ENCODE results near the gene GOLT1A.

GOLT1A gene

GRCh38 chr1:204217648-204218000, 3.8 kb upstream of the GOLT1A start:
- TF ChIP-seq GATA1 (IDR thresholded peaks at IDR 0.05; ENCODE audit: low read depth, low read length) = no peak
- TF ChIP-seq POLR2A (IDR thresholded peaks at IDR 0.05; ENCODE audit: low read length) = no peak
- DNase-seq = no peak

GRCh38 chr1:204216880-204217647, 3.3 kb upstream of the GOLT1A start:
- no peak for DNase-seq
- TF ChIP-seq POLR2A (IDR thresholded peaks at IDR 0.05; ENCODE audit: low read length) = no peak

- DNase-seq = no peak
- no peak for TF ChIP-seq POLR2A (IDR thresholded peaks at IDR 0.05; ENCODE audit: low read length)
- TF ChIP-seq GATA1 (IDR thresholded peaks at IDR 0.05; ENCODE audit: low read depth, low read length) = no peak
Observed at GRCh38 chr1:204216236-204216635, 2.4 kb upstream of the GOLT1A start.

- no peak for TF ChIP-seq GATA1 (IDR thresholded peaks at IDR 0.05; ENCODE audit: low read depth, low read length)
- TF ChIP-seq POLR2A (IDR thresholded peaks at IDR 0.05; ENCODE audit: low read length) = no peak
- DNase-seq = no peak
Observed at GRCh38 chr1:204212715-204213114, 1.1 kb downstream of the GOLT1A start.

GRCh38 chr1:204211046-204211445, 2.7 kb downstream of the GOLT1A start:
- DNase-seq = no peak
- TF ChIP-seq GATA1 (IDR thresholded peaks at IDR 0.05; ENCODE audit: low read depth, low read length) (no peak), POLR2A (IDR thresholded peaks at IDR 0.05; ENCODE audit: low read length) (no peak)

GRCh38 chr1:204207136-204207616, 6.6 kb downstream of the GOLT1A start:
- TF ChIP-seq POLR2A (IDR thresholded peaks at IDR 0.05; ENCODE audit: low read length) (no peak), GATA1 (IDR thresholded peaks at IDR 0.05; ENCODE audit: low read depth, low read length) (no peak)
- peak; percentile 26 to 61 for DNase-seq

- TF ChIP-seq POLR2A (IDR thresholded peaks at IDR 0.05; ENCODE audit: low read length) = no peak
- TF ChIP-seq GATA1 (IDR thresholded peaks at IDR 0.05; ENCODE audit: low read depth, low read length) = no peak
- no peak for DNase-seq
Observed at GRCh38 chr1:204206121-204206520, 7.7 kb downstream of the GOLT1A start.

GRCh38 chr1:204205486-204205885, 8.3 kb downstream of the GOLT1A start:
- TF ChIP-seq GATA1 (IDR thresholded peaks at IDR 0.05; ENCODE audit: low read depth, low read length) (no peak), POLR2A (IDR thresholded peaks at IDR 0.05; ENCODE audit: low read length) (no peak)
- no peak for DNase-seq

- TF ChIP-seq GATA1 (IDR thresholded peaks at IDR 0.05; ENCODE audit: low read depth, low read length) (no peak), POLR2A (IDR thresholded peaks at IDR 0.05; ENCODE audit: low read length) (no peak)
- no peak for DNase-seq
Observed at GRCh38 chr1:204204944-204205343, 8.8 kb downstream of the GOLT1A start.

GRCh38 chr1:204203206-204203767, 10.5 kb downstream of the GOLT1A start:
- DNase-seq = no peak
- TF ChIP-seq GATA1 (IDR thresholded peaks at IDR 0.05; ENCODE audit: low read depth, low read length) (no peak), POLR2A (IDR thresholded peaks at IDR 0.05; ENCODE audit: low read length) (no peak)

- DNase-seq = no peak
- TF ChIP-seq POLR2A (IDR thresholded peaks at IDR 0.05; ENCODE audit: low read length) = no peak
- no peak for TF ChIP-seq GATA1 (IDR thresholded peaks at IDR 0.05; ENCODE audit: low read depth, low read length)
Observed at GRCh38 chr1:204202481-204202880, 11.3 kb downstream of the GOLT1A start.

GRCh38 chr1:204201348-204202040, 12.3 kb downstream of the GOLT1A start:
- DNase-seq = no peak
- TF ChIP-seq POLR2A (IDR thresholded peaks at IDR 0.05; ENCODE audit: low read length) = no peak
- no peak for TF ChIP-seq GATA1 (IDR thresholded peaks at IDR 0.05; ENCODE audit: low read depth, low read length)

- no peak for DNase-seq
- TF ChIP-seq POLR2A (IDR thresholded peaks at IDR 0.05; ENCODE audit: low read length) (no peak), GATA1 (IDR thresholded peaks at IDR 0.05; ENCODE audit: low read depth, low read length) (no peak)
Observed at GRCh38 chr1:204199579-204199978, 14.2 kb downstream of the GOLT1A start.
